ENCODE results near the gene PFN1. TPM values are rescaled to one million over a fixed set of nuclear protein-coding genes. Genes with fewer than 3 reads are reported as not detected.

The PFN1 gene
- total and polyA plus RNA-seq, 2 donors (not counting 3 experiments of a cell fraction or from before 2014, with no cell fraction given): 1,191 to 1,577 TPM

DNA sequence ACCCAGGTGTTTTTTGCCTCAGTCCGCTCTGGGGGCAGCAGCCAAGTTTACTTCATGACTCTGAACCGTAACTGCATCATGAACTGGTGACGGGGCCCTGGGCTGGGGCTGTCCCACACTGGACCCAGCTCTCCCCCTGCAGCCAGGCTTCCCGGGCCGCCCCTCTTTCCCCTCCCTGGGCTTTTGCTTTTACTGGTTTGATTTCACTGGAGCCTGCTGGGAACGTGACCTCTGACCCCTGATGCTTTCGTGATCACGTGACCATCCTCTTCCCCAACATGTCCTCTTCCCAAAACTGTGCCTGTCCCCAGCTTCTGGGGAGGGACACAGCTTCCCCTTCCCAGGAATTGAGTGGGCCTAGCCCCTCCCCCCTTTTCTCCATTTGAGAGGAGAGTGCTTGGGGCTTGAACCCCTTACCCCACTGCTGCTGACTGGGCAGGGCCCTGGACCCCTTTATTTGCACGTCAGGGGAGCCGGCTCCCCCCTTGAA lies 51.1 kb downstream of the PFN1 start:
- TSS peak; percentile 29 for BruUV-seq (replicated peaks)
- no peaks in the 10 kb centered on the region for H3K9me3 ChIP-seq (replicated peaks; ENCODE audit: control insufficient read depth, insufficient read depth, low read length)
- ChIA-PET POLR2A (no interaction called here), CTCF (interaction anchor here (1.2 to 1.5 kb wide), 4 partner anchors 12 to 109 kb away, joined by 3 to 7 read pairs (median 5); no protein-coding TSS in a partner anchor)
- no peak overlapping the region for H3K27ac ChIP-seq (ENCODE audit: insufficient read depth, low read depth, low read length)
- H3K4me2 ChIP-seq (ENCODE audit: insufficient read depth, low read length): no peak overlapping the region
- DNase-seq (ENCODE audit: low read depth, low spot score) (no peak), FAIRE-seq (no peak)
- H3K27me3 ChIP-seq (ENCODE audit: control insufficient read depth in 2 of 2, insufficient read depth in 2 of 2, low read length in 2 of 2): no peaks in the 10 kb centered on the region
- no peaks in the 10 kb centered on the region for H3K9me1 ChIP-seq (replicated peaks; ENCODE audit: control insufficient read depth, extremely low read depth, insufficient read depth, low read length)
- intact Hi-C loops (cut with micrococcal nuclease): no loop called here
- no peak for TF ChIP-seq POLR2A (IDR thresholded peaks at IDR 0.05; ENCODE audit: low read depth, low read length)
- no peak for TF ChIP-seq FOS (IDR thresholded peaks at IDR 0.05; ENCODE audit: borderline replicate concordance, insufficient read depth, low read length)
- no peak for TF ChIP-seq GATA2 (IDR thresholded peaks at IDR 0.05; ENCODE audit: insufficient read depth, insufficient read length, low read depth, low read length)
- TF ChIP-seq MYC (IDR thresholded peaks at IDR 0.05; ENCODE audit: low read depth, low read length): no peak
- no peak for TF ChIP-seq POLR2AphosphoS5 (IDR thresholded peaks at IDR 0.05; ENCODE audit: insufficient read depth, low read depth, low read length)
- no peak for TF ChIP-seq JUN (IDR thresholded peaks at IDR 0.05; ENCODE audit: borderline replicate concordance, insufficient read depth, insufficient read length, low read depth)
- TF ChIP-seq EZH2 (IDR thresholded peaks at IDR 0.05; ENCODE audit: borderline replicate concordance, low read depth, low read length, severe bottlenecking): no peak
- TF ChIP-seq, protein P1, sequence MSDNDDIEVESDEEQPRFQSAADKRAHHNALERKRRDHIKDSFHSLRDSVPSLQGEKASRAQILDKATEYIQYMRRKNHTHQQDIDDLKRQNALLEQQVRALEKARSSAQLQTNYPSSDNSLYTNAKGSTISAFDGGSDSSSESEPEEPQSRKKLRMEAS (IDR thresholded peaks at IDR 0.05; ENCODE audit: insufficient read depth, insufficient read length): no peak
- TF ChIP-seq CTCF (IDR thresholded peaks at IDR 0.05; ENCODE audit: extremely low read depth in 1 of 2, insufficient read depth in 1 of 2, low read depth in 1 of 2, low read length in 2 of 2): no peak
- no peaks in the 10 kb centered on the region for H3K79me2 ChIP-seq (ENCODE audit: control insufficient read depth, insufficient read depth, low read length)
- H4K20me1 ChIP-seq (replicated peaks; ENCODE audit: control insufficient read depth, extremely low read depth, insufficient read depth, low read length): no peaks in the 10 kb centered on the region
- dilution Hi-C loops (cut with MboI; ENCODE audit: extremely low pct_ligation_motif_present, low sequenced_read_pairs): no loop called here
- H3K4me3 ChIP-seq (replicated peaks in 1 of 3; ENCODE audit: insufficient read depth in 1 of 3, low read depth in 1 of 3, low read length in 3 of 3): no peak overlapping the region
- no peak overlapping the region for H2AFZ ChIP-seq (ENCODE audit: low read depth, low read length)
- H3K9ac ChIP-seq (replicated peaks; ENCODE audit: extremely low read depth, insufficient read depth, low read length): no peak overlapping the region
- peaks cover 0 to 45% of the 10 kb centered on the region in 2 experiments for H3K36me3 ChIP-seq (ENCODE audit: control insufficient read depth in 2 of 2, extremely low read depth in 1 of 2, insufficient read depth in 2 of 2, low read length in 2 of 2)
- peaks cover 10% of the 10 kb centered on the region for H3K4me1 ChIP-seq (ENCODE audit: control insufficient read depth, extremely low read depth, insufficient read depth, low read length)

Measured in endothelial cell of umbilical vein (primary cell).